ENCODE measurements around the gene MRPL50.

Gene MRPL50

GRCh38 chr9:101353683-101354082, 44.7 kb downstream of the MRPL50 start:
- no peaks in the 10 kb centered on the region for H3K27me3 Mint-ChIP-seq (ENCODE audit: low read depth)
- H3K36me3 Mint-ChIP-seq (ENCODE audit: low read depth): no peaks in the 10 kb centered on the region
- H3K27ac Mint-ChIP-seq: no peak overlapping the region
- H3K9me3 Mint-ChIP-seq: peaks cover 6% of the 10 kb centered on the region
- no peaks in the 10 kb centered on the region for H3K4me1 Mint-ChIP-seq
- TF ChIP-seq CTCF (IDR thresholded peaks at IDR 0.05; ENCODE audit: unreplicated experiment in 3 of 3): no peak
- no peak overlapping the region for H3K4me3 Mint-ChIP-seq

- Mint-ChIP-seq H3K27me3 (ENCODE audit: low read depth) (no peaks in the 10 kb centered on the region), H3K4me3 (no peak overlapping the region), H3K36me3 (ENCODE audit: low read depth) (no peaks in the 10 kb centered on the region), H3K9me3 (peaks cover 6% of the 10 kb centered on the region), H3K4me1 (no peaks in the 10 kb centered on the region), H3K27ac (no peak overlapping the region)
- no peak for TF ChIP-seq CTCF (IDR thresholded peaks at IDR 0.05; ENCODE audit: unreplicated experiment in 3 of 3)
Observed at GRCh38 chr9:101352892-101353463, 45.4 kb downstream of the MRPL50 start.

GRCh38 chr9:101350285-101350684, 48.1 kb downstream of the MRPL50 start:
- no peak overlapping the region for H3K4me3 Mint-ChIP-seq
- H3K9me3 Mint-ChIP-seq: peaks cover 6% of the 10 kb centered on the region
- no peak for TF ChIP-seq CTCF (IDR thresholded peaks at IDR 0.05; ENCODE audit: unreplicated experiment in 3 of 3)
- H3K36me3 Mint-ChIP-seq (ENCODE audit: low read depth): no peaks in the 10 kb centered on the region
- H3K27me3 Mint-ChIP-seq (ENCODE audit: low read depth): no peaks in the 10 kb centered on the region
- H3K4me1 Mint-ChIP-seq: no peaks in the 10 kb centered on the region
- H3K27ac Mint-ChIP-seq: no peak overlapping the region

GRCh38 chr9:101342595-101342994, 55.8 kb downstream of the MRPL50 start:
- TF ChIP-seq CTCF (IDR thresholded peaks at IDR 0.05; ENCODE audit: unreplicated experiment in 3 of 3): no peak
- H3K36me3 Mint-ChIP-seq (ENCODE audit: low read depth): no peaks in the 10 kb centered on the region
- no peak overlapping the region for H3K4me3 Mint-ChIP-seq
- H3K4me1 Mint-ChIP-seq: peaks cover 9% of the 10 kb centered on the region
- H3K9me3 Mint-ChIP-seq: peaks cover 2% of the 10 kb centered on the region
- no peaks in the 10 kb centered on the region for H3K27me3 Mint-ChIP-seq (ENCODE audit: low read depth)
- H3K27ac Mint-ChIP-seq: no peak overlapping the region

- TF ChIP-seq CTCF (IDR thresholded peaks at IDR 0.05; ENCODE audit: unreplicated experiment in 3 of 3): no peak
- no peaks in the 10 kb centered on the region for H3K27me3 Mint-ChIP-seq (ENCODE audit: low read depth)
Observed at GRCh38 chr9:101341958-101342357, 56.5 kb downstream of the MRPL50 start.

More at GRCh38 chr9:101341958-101342357, 56.5 kb downstream of the MRPL50 start:
- peaks cover 9% of the 10 kb centered on the region for H3K4me1 Mint-ChIP-seq
- no peaks in the 10 kb centered on the region for H3K36me3 Mint-ChIP-seq (ENCODE audit: low read depth)
- peaks cover 2% of the 10 kb centered on the region for H3K9me3 Mint-ChIP-seq
- H3K27ac Mint-ChIP-seq: no peak overlapping the region
- H3K4me3 Mint-ChIP-seq: no peak overlapping the region
